Gastroesophageal sphincter (tissue), 3 donors: ENCODE data around the gene ECE2.

ENCODE experiments used
- CTCF ChIP-seq, 4 experiments: fragments of 200-600 bp in 2 of 4; fragments of 450-650 bp in 2 of 4; sonication (generic) in 1 of 4; IDR thresholded peaks; one replicate each; pipeline ENCODE4 v1.5.1; 2017 to 2019; ENCODE audit warnings: antibody characterized with exemption in 4 of 4, mild to moderate bottlenecking in 2 of 4, moderate library complexity in 2 of 4
- EP300 ChIP-seq: sonication (generic); formaldehyde crosslinking; IDR thresholded peaks from one replicate; pipeline ENCODE4 v1.6.1; 2017; ENCODE audit warnings: antibody characterized with exemption, mild to moderate bottlenecking
- POLR2A ChIP-seq, 2 donors: fragments of 450-650 bp; IDR thresholded peaks; one replicate each; pipeline ENCODE4 v1.6.1; 2017; ENCODE audit warnings: antibody characterized with exemption in 2 of 2, mild to moderate bottlenecking in 2 of 2, moderate library complexity in 1 of 2

GRCh38 chr3:184231671-184232070 lies 44.2 kb upstream of the ECE2 start:
- TF ChIP-seq CTCF (IDR thresholded peaks at IDR 0.05) (no peak), EP300 (no peak), POLR2A (IDR thresholded peaks at IDR 0.05) (no peak)
